Heart left ventricle (tissue), 13 donors: ENCODE data around the gene SSX4B.

Experiments used
- CTCF ChIP-seq, 12 donors: fragments of 200-600 bp; sonication (generic) in 4 of 12; IDR thresholded peaks; one replicate each; pipeline versions ENCODE4 v1.5.0 to v1.8.0; 2018 to 2022; ENCODE audit warnings: antibody characterized with exemption in 12 of 12, mild to moderate bottlenecking in 5 of 12
- POLR2A ChIP-seq, 2 donors: fragments of 450-650 bp; IDR thresholded peaks; one replicate each; pipeline ENCODE4 v1.6.1; 2017; ENCODE audit warnings: antibody characterized with exemption in 2 of 2, mild to moderate bottlenecking in 2 of 2, moderate library complexity in 2 of 2
- donor health status: ischemic (EF 13 %, LVEDD 7.1; RV severe dilation, severe dysfunction).
- donor health status: DM: no; HTN: yes; CAD: no.
- donor health status: DM: no; HTN: no; CAD: no.
- donor health status: ischemic (EF 25% LVEDD 6.9; RV normal size, moderate dysfunction).
- donor health status: ischemic (EF 25% LVEDD 5.7; RV mildly dilated, moderate dysfunction).
- donor health status: ischemic (EF 35%, LVEDD 5.7; RV mildly dilated, moderate dysfunction).
- donor health status: nonischemic (EF 11% LVEDD 7.7; RV severe dilation, severe dysfunction).
- donor health status: DM: yes; HTN: yes; CAD: no.
- donor health status: PGD.
- donor health status: ischemic (EF 29% LVEDD 5.4; RV normal size, mild dysfunction).
- donor health status: nonischemic (EF 23%, LVEDD 6.1; RV moderate dilation, normal function).

- TF ChIP-seq CTCF (IDR thresholded peaks at IDR 0.05) (no peak), POLR2A (IDR thresholded peaks at IDR 0.05) (no peak)
Observed at GRCh38 chrX:48456628-48457331, 45.0 kb upstream of the SSX4B start.
